Measurements from ENCODE around the gene ARID3C.

GRCh38 chr9:34629491-34629808, 584 bp upstream of the ARID3C start:
- TF ChIP-seq RAD21 (IDR thresholded peaks at IDR 0.05; ENCODE audit: low read depth) (no peak), ATF3 (IDR thresholded peaks at IDR 0.05) (no peak), CTCF (IDR thresholded peaks at IDR 0.05 in 2 of 3, conservative IDR thresholded peaks at IDR 0.05 in 1 of 3; ENCODE audit: borderline replicate concordance in 1 of 3, insufficient read depth in 1 of 3, low read depth in 2 of 3, low read length in 2 of 3) (no peak)

All from HCT116 (cell line).